HepG2 (cell line): ENCODE measurements around the gene ZNF678.

Experiments used
- CTCF ChIP-seq: sonication (generic); formaldehyde crosslinking; IDR thresholded peaks from 2 replicates; pipeline ENCODE4 v1.5.0; 2020; ENCODE audit warnings: mild to moderate bottlenecking, missing genetic modification reagents, moderate library complexity
- GFI1 ChIP-seq: sonication (generic); formaldehyde crosslinking; IDR thresholded peaks from 2 replicates; pipeline ENCODE4 v1.5.0; 2020; ENCODE audit warnings: missing genetic modification reagents, mild to moderate bottlenecking, borderline replicate concordance
- USF2 ChIP-seq, 2 experiments: sonication (generic) in 1 of 2; formaldehyde crosslinking in 1 of 2; IDR thresholded peaks; 2 replicates each; pipeline versions ENCODE4 v1.5.1 to v1.6.1; 2011 to 2020; ENCODE audit warnings: borderline replicate concordance in 1 of 2, low read depth in 1 of 2, low read length in 1 of 2, mild to moderate bottlenecking in 1 of 2, missing genetic modification reagents in 1 of 2, moderate library complexity in 1 of 2
- ZNF879 ChIP-seq: sonication (generic); formaldehyde crosslinking; IDR thresholded peaks from 2 replicates; pipeline ENCODE4 v1.8.1; 2023; ENCODE audit warnings: missing genetic modification reagents

- TF ChIP-seq USF2 (IDR thresholded peaks at IDR 0.05; ENCODE audit: low read depth, low read length): no peak
- TF ChIP-seq USF2 (CRISPR knock-in tag; IDR thresholded peaks at IDR 0.05; ENCODE audit: borderline replicate concordance): no peak
- no peak for TF ChIP-seq GFI1 (CRISPR knock-in tag)
- no peak for TF ChIP-seq ZNF879 (CRISPR knock-in tag)
- no peak for TF ChIP-seq CTCF (CRISPR knock-in tag)
Measured at GRCh38 chr1:227568593-227568992, 5.2 kb downstream of the ZNF678 start.
